Activated effector memory CD4-positive, alpha-beta T cell treated with Interleukin-2 at 50 U/mL for 16 hours (primary cell): ENCODE results near the gene BCAR3.
"Not testable (repeated sequence)": the region's sequence is repeated elsewhere in the genome, so short reads cannot be mapped to it uniquely, and the experiment has no call there.

ENCODE experiments used
- DNase-seq: peaks from one replicate; pipeline ENCODE4 v3.0.0-alpha.2; 2020

BCAR3 gene

GRCh38 chr1:93686504-93687250 is 5.0 kb upstream of the BCAR3 start:
- no peak for DNase-seq

- no peak for DNase-seq
Measured at GRCh38 chr1:93685918-93686317, 4.3 kb upstream of the BCAR3 start.

GRCh38 chr1:93683234-93683633 is 1.6 kb upstream of the BCAR3 start:
- no peak for DNase-seq

- no peak for DNase-seq
Measured at GRCh38 chr1:93681989-93682412, 364 bp upstream of the BCAR3 start.

- no peak for DNase-seq
Measured at GRCh38 chr1:93680420-93681100, 1.1 kb downstream of the BCAR3 start.

- no peak for DNase-seq
Measured at GRCh38 chr1:93680076-93680419, 1.6 kb downstream of the BCAR3 start.

- no peak for DNase-seq
Measured at GRCh38 chr1:93679546-93679945, 2.1 kb downstream of the BCAR3 start.

GRCh38 chr1:93678946-93679480 is 2.6 kb downstream of the BCAR3 start:
- no peak for DNase-seq

GRCh38 chr1:93678491-93678890 is 3.1 kb downstream of the BCAR3 start:
- DNase-seq, result no peak

- DNase-seq, result no peak
Measured at GRCh38 chr1:93677729-93678128, 3.9 kb downstream of the BCAR3 start.

- DNase-seq, result no peak
Measured at GRCh38 chr1:93676427-93676826, 5.2 kb downstream of the BCAR3 start.

GRCh38 chr1:93675931-93676330 is 5.7 kb downstream of the BCAR3 start:
- no peak for DNase-seq

- no peak for DNase-seq
Measured at GRCh38 chr1:93675271-93675670, 6.4 kb downstream of the BCAR3 start.

- DNase-seq, result not testable (repeated sequence)
Measured at GRCh38 chr1:93674071-93674470, 7.6 kb downstream of the BCAR3 start.

- no peak for DNase-seq
Measured at GRCh38 chr1:93673163-93673829, 8.3 kb downstream of the BCAR3 start.

- no peak for DNase-seq
Measured at GRCh38 chr1:93672477-93673162, 9.0 kb downstream of the BCAR3 start.

- DNase-seq, result no peak
Measured at GRCh38 chr1:93672069-93672468, 9.6 kb downstream of the BCAR3 start.

- no peak for DNase-seq
Measured at GRCh38 chr1:93671099-93671621, 10.5 kb downstream of the BCAR3 start.

- DNase-seq, result no peak
Measured at GRCh38 chr1:93670141-93670540, 11.5 kb downstream of the BCAR3 start.

- no peak for DNase-seq
Measured at GRCh38 chr1:93669369-93669768, 12.3 kb downstream of the BCAR3 start.

GRCh38 chr1:93668951-93669350 is 12.7 kb downstream of the BCAR3 start:
- no peak for DNase-seq

GRCh38 chr1:93668121-93668520 is 13.5 kb downstream of the BCAR3 start:
- no peak for DNase-seq

- no peak for DNase-seq
Measured at GRCh38 chr1:93667642-93668041, 14.0 kb downstream of the BCAR3 start.
